ENCODE results near the gene IMP3.
A peak's percentile ranks its signal among the peaks of the same experiment; 100 is the strongest.
"Not testable (repeated sequence)": the region's sequence is repeated elsewhere in the genome, so short reads cannot be mapped to it uniquely, and the experiment has no call there.

The IMP3 gene

DNA sequence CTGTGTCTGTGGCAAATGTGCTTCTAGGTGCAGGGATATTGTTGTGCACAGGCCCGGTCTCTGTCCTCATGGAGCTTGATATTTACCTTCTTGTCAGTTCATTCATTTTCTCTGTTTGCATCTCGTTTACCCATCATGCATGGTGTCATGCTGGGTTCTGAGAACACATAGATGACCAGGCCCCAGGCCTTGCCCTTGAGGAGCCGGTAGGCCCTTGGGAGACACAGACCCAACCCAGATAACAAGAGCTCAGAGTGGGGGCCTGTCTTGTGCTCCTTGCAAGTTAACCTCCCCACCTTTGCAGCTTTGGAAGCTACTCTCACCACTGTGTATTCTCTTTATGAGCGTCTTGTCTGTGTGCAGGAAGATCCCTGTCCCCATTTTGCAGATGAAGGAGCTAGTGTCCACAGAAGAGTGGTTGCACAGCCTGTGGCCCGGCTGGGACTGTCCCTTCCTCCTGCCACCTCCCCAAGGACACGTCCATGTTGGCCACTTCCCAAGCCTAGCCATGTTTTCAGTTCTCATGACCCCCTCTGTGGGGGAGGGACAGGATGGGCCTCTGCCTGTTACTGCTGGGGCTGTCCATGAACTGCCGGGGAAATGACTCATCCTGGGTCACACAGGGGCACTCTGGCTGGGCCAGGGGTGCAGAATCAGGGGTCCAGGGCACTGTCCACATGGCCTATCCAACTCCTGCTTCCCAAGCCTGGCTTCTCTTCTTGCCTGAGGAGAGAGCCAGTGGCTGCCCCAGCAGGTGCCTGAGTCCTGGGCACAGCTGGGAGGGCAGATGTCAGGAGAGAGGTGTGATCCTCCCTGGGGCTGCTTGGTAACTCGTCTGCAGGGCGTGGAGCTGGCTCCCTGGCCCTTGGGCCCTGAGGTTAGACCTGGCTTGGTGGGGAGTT, 11.1 kb upstream of the IMP3 start:
- peak; percentile 43 for DNase-seq

DNA sequence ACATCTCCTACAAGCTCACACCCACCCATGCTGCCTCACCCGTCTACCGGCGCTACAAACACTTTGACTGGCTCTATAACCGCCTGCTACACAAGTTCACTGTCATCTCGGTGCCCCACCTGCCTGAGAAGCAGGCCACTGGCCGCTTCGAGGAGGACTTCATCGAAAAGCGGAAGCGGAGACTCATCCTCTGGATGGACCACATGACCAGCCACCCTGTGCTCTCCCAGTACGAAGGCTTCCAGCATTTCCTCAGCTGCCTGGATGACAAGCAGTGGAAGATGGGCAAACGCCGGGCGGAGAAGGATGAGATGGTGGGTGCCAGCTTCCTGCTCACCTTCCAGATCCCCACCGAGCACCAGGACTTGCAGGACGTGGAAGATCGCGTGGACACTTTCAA, 9.8 kb upstream of the IMP3 start:
- DNase-seq, result no peak

DNA sequence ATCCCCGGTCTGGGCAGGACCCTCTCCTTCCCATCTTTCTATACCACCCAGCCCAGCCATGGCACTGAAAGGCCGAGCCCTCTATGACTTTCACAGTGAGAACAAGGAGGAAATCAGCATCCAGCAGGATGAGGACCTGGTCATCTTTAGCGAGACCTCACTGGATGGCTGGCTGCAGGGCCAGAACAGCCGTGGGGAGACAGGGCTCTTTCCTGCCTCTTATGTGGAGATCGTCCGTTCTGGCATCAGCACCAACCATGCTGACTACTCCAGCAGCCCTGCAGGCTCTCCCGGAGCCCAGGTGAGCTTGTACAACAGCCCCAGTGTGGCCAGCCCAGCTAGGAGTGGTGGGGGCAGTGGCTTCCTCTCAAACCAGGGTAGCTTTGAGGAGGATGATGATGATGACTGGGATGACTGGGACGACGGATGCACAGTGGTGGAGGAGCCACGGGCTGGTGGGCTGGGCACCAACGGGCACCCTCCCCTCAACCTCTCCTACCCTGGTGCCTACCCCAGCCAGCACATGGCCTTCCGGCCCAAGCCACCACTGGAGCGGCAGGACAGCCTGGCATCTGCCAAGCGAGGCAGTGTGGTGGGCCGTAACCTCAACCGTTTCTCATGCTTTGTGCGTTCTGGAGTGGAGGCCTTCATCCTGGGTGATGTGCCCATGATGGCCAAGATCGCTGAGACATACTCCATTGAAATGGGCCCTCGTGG, 9.2 kb upstream of the IMP3 start:
- DNase-seq, result no peak

DNA sequence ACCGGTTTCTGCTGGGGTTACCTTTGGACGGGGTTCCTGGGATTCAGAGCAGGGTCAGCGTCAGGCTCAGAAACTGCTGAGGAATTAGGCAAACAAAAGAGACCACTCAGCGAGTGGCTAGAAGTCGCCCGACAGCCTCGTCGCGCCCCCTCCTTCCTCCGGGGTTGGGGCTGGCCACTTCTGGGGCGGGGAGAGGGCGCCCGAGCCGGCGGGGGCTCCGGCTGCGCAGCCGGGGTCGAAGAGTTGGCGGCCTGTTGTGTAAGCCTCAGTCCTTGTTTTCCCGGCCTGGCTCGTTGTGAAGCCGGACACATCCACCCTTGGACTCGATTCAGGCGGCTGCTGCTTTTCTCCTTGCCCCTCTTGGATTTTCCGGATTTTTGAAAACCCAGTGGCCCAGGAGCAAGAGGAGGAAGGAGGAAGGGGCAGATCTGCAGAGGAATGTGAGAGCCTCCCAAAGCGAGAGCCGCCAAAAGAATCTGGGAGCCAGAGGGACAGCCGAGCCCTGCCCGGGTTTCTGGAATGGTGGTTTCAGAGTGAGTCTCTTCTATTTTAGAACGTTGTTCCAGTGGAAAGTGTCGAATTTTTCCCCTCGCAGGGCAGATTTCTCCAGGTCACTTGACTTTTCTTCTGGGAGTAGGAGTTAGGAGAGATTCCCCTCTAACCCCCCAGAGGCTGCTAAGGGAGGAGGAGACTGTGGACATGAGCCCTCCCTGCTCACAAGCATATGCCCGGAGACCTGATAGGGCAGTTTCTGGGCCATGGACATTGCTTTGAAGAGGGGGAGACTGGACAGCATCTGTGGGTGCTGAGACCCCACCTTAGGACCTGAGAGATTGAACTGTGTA, 8.4 kb upstream of the IMP3 start:
- DNase-seq, result peak; percentile 60

DNA sequence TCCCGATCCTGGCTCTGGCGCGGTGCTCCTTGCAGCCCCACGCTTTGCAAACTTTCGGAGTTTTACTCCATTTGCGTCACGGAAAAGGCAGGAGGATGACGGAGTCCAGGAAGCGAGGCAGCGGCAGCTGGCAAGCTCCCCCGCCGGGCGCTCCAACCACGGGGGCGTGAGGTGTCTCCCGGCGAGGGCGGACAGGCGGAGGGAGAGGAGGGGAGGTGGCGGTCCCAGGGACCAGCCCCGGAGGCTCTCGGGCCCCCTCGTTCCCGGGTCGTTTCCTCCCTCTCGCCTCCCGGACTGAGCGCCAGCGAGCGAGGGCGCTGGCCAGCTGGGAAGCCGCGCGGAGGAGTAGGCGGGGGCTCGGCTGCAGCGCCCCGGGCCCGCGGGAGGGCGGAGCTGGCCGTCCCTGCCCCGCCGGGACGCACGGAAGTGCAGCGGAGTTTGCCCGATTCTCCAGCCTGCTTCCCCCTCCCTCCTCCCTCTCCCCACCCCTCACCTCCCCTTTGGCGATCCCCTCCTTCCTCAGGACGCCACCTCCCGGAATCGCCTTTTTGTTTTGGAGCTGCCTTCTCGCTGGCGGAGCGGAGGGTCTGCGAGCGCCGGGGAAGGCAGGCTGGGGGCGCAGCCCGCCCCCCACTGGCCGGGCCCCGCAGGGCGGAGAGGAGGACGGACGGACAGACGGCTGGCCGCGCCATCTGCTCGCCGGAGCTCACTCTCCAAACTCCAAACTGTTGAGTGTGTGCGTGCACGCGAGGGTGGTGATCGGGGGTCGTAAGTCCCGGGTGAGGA, 7.5 kb upstream of the IMP3 start, which contains the start of gene SNX33:
SNX33 (plus strand) TSS at position 543 of the 786 bp plus-strand sequence. CDS start 1,191 bp downstream, outside the sequence.
- DNase-seq, result peak; percentile 86

DNA sequence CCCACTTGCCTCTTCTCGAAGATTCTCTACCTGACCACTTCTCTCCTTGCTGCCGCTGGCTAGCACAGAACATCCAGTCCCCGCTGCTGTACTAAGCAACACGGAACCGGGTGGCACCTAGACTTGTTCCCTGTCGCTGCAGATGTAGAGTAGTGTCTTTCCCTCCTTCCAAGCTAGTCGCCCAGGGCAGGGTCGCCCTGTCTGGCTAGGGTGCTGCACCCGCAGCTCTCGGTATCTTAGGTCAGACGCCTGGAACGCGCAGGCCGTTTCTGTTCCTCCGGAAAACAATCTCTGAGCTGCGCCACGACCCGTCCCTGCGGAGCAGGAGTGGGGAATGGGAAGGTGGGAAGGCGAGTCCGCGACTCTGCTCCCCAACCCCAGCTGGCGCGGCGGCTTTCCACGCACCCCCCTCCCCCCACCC, 6.9 kb upstream of the IMP3 start:
- peak; percentile 73 for DNase-seq

DNA sequence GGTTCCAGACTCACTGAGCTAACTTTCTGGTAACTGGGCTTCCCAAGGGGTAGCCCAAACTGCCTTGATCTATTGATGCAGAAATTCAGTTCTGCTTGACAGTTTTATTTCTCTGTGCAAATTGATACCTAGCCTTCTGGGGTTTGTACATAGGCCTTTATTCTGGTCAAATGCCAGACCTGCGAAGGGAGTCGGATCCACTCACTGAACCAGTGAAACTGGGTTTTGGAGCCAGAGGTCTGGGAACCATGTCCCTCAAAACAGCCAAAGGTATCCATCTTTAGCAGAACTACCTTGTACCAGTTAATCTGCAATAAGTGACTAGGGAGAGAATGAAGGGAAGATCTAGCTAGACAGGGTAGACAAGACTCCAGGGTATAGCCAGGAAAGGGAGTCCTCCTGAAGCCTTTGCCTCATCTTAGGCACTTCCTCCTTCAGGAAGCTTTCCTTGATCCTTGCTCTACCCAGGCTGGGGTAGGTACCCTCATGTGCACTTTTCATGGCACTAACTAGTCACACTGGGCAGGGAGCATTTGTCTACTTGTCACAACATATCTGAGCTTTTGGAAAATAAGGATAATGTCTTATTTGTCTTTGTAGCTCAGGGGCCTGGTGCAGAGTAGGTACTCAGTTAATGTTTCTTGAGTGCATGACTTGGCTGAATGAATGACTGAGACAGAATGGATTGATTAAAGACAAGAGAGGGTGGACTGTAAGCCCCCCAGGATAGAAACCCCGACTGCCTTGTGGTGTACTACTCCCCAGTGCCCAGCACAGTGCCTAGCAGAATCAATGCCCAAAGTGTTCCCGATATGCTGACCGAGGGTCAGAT, 6.3 kb upstream of the IMP3 start:
- DNase-seq, result no peak

DNA sequence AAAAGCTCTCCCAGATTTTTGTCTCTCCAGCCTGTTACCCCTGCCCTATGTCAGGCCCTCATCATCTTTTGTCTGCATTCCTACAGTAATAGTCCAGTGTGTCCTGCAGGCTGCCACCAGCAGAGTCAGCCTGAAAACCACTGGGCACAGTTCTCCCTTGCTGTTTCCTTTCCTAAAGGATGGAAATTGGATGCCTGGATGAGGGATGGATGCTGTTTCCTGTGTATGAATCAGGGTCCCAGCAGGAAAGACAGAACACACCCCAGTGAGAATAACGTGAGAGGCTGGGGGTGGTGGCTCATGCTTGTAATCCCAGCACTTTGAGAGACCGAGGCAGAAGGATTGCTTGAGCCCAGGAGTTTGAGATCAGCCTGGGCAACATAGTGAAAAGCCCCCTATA, 4.4 kb upstream of the IMP3 start:
- DNase-seq, result no peak

DNA sequence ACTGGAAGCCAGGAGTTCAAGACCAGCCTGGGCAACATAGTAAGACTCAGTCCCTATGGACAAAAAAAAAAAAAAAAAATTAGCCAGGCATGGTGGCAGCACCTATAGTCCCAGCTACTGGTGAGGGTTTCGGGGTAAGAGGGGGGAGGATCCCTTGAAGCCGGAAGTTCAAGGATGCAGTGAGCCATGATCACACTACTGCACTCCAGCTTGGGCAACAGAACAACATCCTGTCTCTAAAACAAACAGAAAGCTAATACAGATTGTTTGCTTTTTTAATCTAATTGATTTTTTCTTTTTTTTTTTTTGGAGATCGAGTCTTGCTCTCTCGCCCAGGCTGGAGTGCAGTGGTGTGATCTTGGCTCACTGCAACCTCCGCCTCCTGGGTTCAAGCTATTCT, 1.6 kb upstream of the IMP3 start:
- DNase-seq, result peak; percentile 76

DNA sequence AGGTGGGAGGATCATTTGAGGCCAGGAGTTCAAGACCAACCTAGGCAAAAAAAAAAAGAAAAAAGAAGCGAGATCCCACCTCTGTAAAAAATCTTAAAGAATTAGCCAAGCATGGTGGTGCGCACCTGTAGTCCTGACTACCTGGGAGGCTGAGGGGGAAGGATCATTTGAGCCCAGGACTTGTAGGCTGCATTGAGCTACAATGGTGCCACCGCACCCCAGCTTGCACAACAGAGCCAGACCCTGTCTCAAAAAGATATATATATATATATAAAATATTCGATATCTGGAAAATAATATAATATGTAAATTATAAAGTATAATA, 1.1 kb upstream of the IMP3 start:
- no peak for DNase-seq

DNA sequence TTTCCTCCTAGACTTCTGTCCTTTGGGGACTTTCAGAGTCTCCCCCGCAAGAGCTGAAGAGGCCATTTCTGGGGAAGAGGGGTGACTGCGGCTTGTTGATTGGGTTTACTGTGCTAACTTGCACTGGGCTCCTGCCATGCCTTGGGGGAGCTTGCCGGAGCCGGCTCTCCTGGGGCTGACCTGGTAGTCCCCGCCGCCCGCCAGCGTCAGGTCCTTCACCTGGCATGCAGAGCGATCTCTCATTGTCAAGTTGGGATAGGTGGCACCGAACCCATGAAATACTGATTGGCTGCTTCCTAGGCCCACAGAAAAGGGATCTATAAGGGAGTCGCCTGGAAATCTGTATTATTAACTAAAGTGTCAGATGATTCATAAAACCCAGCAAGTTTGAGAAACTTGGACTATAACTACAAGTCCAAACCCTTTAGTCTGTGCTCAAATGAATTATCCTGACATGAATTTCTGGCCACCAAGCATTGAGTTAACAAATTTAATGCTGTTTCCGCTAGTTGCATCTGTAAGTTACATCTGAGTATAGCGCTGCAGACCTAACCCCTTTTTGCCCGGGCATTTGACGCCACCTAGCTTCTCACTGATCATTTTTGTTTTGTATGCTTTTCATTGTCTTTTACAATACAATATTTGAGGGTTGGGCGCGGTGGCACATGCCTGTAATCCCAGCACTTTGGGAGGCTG, 607 bp upstream of the IMP3 start:
- peak; percentile 86 for DNase-seq

DNA sequence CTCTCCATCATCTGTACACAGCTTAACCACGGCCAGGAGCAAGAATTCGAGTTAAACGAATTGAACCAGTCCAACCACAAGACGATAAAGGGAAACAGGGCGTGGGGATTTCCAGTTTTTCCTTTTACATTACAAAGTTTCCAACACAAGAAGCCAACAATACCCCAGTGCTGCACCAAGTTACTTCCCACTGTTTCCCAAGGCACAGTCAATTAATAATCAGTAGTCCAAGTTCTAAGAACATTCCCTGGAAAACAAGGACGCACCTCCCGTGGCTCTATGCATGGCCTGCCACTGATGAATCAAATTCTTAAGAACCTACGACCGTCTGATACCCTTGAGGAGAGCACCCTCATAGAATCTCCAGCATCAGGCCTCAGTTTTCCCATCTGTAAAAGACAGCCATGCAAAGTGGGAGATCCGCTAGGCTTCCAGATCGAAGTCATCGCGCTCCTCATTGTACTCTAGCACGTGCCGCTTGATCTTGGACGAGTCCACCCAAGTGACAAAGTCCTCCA, 774 bp downstream of the IMP3 start:
- DNase-seq, result no peak

DNA sequence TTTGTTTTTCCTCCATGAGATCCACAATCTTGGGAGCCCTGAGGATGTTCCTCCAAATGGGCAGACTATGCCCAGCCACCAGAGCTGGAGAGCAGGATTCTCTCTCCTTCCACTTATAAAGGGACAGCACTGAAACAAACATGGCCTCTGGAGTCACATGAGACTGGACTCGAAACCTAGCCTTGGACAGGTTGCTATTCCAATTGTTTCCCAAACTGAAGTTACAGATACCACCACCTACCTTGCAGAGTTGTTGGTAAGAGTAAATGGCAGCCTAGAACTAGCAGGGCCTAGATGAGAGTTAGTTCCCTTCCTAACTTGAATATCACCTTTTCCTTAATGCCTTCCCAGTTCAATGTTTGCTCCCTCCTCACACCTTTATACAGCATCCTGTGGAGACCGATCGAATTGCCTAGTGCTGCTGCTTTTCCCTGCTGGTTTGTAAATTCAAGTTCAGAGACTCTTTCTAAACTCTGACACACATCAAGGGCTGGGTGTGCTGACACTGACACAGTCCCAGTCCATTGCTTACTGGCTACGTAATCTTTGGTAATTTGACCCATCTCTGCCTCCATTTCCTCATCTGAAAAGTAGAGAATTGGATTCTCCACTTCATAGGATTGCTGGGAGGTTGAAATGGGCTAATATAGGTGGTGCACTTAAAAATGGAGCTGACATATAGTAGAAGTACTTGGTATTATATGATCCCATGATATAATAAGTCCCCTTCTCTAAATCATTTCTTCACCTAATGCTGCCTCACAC, 2.6 kb downstream of the IMP3 start:
- no peak for DNase-seq

DNA sequence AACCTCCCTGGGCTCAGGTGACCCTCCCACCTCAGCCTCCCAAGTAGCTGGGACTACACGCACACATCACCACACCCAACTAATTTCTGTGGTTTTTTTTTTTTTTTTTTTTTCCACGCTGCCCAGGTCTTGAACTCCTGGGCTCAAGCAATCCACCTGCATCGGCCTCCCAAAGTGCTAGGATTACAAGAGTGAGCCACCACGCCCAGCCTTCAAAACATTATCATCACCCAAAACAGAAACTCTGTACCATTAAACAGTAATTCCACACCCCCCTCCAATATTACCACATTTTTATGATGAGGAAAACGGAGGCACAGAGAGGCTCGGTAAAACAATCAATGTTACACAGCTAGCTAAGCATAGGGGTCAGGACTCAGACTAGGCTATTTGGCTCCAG, 4.0 kb downstream of the IMP3 start:
- DNase-seq, result no peak

DNA sequence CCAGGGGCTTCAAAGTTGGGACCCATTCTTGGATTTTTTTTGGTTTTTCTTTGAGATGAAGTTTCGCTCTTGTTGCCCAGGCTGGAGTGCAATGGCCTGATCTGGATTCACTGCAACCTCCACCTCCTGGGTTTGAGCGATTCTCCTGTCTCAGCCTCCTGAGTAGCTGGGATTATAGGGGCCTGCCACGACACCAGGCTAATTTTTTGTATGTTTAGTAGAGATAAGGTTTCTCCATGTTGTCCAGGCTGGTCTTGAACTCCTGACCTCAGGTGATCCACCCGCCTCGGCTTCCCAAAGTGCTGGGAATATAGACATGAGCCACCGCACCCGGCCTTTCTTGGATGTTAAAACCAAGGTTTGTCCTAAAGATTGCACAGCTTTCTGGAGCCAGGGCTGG, 6.1 kb downstream of the IMP3 start:
- not testable (repeated sequence) for DNase-seq

DNA sequence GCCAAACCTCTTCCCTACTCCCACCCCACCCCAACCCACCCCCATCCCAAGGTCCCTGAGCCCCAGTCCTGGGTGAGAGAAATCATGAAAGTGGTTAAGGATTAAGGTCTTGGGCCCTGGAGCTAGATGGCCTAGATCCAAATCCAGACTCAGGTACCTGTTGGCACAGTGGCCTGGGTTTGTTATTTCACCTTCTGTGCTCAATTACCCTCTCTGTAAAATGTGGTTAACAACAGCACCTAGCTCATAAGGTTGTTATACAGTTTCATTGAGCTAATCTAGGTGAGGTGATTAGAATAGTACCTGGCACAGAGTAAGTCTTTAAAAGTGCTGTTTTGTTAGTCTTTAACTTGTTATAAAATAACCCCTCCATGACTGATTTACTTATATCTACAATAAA, 8.1 kb downstream of the IMP3 start:
- DNase-seq, result no peak

DNA sequence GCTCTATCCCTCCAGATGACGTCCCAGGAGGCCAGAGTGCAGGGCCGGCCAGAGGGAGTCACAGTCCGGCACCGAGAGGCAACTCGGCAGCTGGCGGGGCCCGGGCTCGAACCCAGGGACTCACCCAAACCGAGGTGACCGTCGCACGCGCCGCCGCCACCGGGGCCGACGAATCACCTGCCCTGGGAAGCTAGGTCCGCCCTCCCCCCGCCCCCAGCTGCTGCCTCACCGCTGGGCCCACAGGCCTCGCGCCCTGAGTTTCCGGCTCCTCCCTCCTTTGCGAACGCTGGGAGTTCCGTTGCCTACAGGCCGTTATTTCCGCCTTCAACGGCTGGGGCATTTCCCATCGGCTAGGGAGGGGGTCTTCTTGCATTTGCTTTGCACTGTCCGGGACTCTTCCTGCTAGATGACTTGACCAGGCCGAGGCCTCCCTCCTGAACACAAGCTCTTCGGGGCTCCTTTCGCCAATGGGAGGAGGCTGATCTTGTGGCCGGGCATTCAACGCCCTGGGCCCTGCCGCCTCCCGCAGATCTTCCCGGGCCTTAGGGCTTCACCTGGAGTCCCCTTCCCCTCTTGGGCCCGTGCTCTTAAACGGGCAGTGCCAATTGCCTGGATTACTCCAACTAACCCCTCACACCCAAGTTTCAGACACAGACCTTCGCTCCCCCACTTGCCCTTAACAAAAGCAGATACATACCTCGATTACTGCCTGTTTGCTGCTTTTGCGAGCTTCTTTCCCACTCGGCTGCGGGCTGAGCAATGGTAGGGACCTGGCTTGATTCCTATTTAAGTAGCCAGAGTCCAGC, 14.3 kb downstream of the IMP3 start, which contains the start of gene SNUPN:
SNUPN (minus strand) TSS at position 184 of the 806 bp plus-strand sequence. CDS start 4,674 bp downstream, outside the sequence.
- DNase-seq, result peak; percentile 93

DNA sequence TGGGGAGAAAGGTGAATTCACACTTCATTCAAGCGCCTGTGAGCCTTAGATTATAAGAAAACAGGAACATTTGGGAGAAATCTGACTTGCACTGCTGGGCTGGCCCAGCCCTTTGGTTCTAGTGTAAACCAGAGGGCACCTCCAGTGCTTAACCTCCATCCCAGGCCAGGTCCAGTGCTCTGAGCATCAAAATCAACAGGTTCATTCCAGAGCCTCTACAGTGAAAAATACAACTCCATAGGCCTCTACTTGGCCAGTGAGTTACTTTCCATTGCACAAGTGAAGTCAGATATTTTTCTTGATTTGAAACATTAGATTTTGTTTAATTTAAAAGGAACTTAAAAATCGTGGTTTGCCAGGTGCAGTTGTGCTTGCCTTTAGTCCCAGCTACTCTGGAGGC, 17.5 kb downstream of the IMP3 start:
- no peak for DNase-seq

Measured in DMS53 (cell line).